HepG2 (cell line): Measurements from ENCODE around the gene ADAMTS17. TPM values are rescaled to one million over a fixed set of nuclear protein-coding genes. Genes with fewer than 3 reads are reported as not detected.

Source experiments
- AGO1 ChIP-seq: fragments of 200-400 bp; formaldehyde crosslinking; IDR thresholded peaks from 2 replicates; pipeline ENCODE4 v1.6.1; 2017; ENCODE audit warnings: mild to moderate bottlenecking, low read depth, low read length, moderate library complexity; ENCODE audit not compliant: poor library complexity, severe bottlenecking
- CEBPZ ChIP-seq: IDR thresholded peaks from 2 replicates; pipeline ENCODE4 v1.6.1; 2012; ENCODE audit warnings: low read length, improper control_type of control experiment
- ETV5 ChIP-seq: IDR thresholded peaks from 2 replicates; pipeline ENCODE4 v1.6.1; 2018; ENCODE audit warnings: missing biosample characterization, missing genetic modification reagents, inconsistent platforms, borderline replicate concordance
- KDM3A ChIP-seq: IDR thresholded peaks from 2 replicates; pipeline ENCODE4 v1.6.1; 2018; ENCODE audit warnings: low read depth, missing compliant biosample characterization
- KDM6A ChIP-seq: IDR thresholded peaks from 2 replicates; pipeline ENCODE4 v1.6.1; 2016; ENCODE audit warnings: low read depth
- RXRB ChIP-seq: IDR thresholded peaks from 2 replicates; pipeline ENCODE4 v1.6.1; 2016; ENCODE audit warnings: borderline replicate concordance, missing genetic modification reagents, missing compliant biosample characterization
- ZNF34 ChIP-seq: sonication (generic); formaldehyde crosslinking; IDR thresholded peaks from 2 replicates; pipeline ENCODE4 v1.4.0; 2020; ENCODE audit warnings: mild to moderate bottlenecking, missing genetic modification reagents, borderline replicate concordance
- ZNF354B ChIP-seq: sonication (generic); formaldehyde crosslinking; IDR thresholded peaks from 2 replicates; pipeline ENCODE4 v1.8.0; 2022; ENCODE audit warnings: mild to moderate bottlenecking, missing genetic modification reagents
- ZNF605 ChIP-seq: sonication (generic); formaldehyde crosslinking; IDR thresholded peaks from 2 replicates; pipeline ENCODE4 v1.8.0; 2022; ENCODE audit warnings: mild to moderate bottlenecking, missing genetic modification reagents
- ZNF609 ChIP-seq: sonication (generic); formaldehyde crosslinking; IDR thresholded peaks from 2 replicates; pipeline ENCODE4 v1.4.0; 2020; ENCODE audit warnings: mild to moderate bottlenecking, missing genetic modification reagents, borderline replicate concordance
- ZNF629 ChIP-seq: sonication (generic); formaldehyde crosslinking; conservative IDR thresholded peaks from 2 replicates; pipeline ENCODE4 v1.5.0; 2020; ENCODE audit warnings: missing genetic modification reagents
- ZNF646 ChIP-seq: sonication (generic); formaldehyde crosslinking; IDR thresholded peaks from 2 replicates; pipeline ENCODE4 v1.9.0; 2021; ENCODE audit warnings: mild to moderate bottlenecking, missing genetic modification reagents
- ZNF850 ChIP-seq: sonication (generic); formaldehyde crosslinking; conservative IDR thresholded peaks from 2 replicates; pipeline ENCODE4 v1.9.0; 2021; ENCODE audit warnings: mild to moderate bottlenecking, missing genetic modification reagents
- polyA plus RNA-seq, 8 experiments: library from polyadenylated mRNA; depleted of rRNA in 3 of 8; stranded (reverse) in 7 of 8; unstranded in 1 of 8; fragments of >200 nt; fragmentation: Illumina TruSeq in 4 of 8; extraction: Trizol in 4 of 8; gene quantifications; 2 replicates each; pipeline versions ENCODE4 v1.2.1 to v1.2.3, GENCODE V29; 2011 to 2016; ENCODE audit warnings: low read depth in 4 of 8, missing spikeins in 1 of 8, mixed read lengths in 1 of 8; ENCODE audit not compliant: insufficient read depth in 1 of 8
- total RNA-seq, 5 experiments: library from RNA; depleted of rRNA; stranded (reverse); fragments of >200 nt; fragmentation: Illumina TruSeq; extraction: Trizol; gene quantifications; 2 replicates each; pipeline ENCODE4 v1.2.3, GENCODE V29; 2016; ENCODE audit warnings: low read depth in 1 of 5

The ADAMTS17 gene
- total and polyA plus RNA-seq, 2 of the 13 experiments (the other 11 are each of a cell fraction or from before 2014, with no cell fraction given): 0.02 to 0.04 TPM

- TF ChIP-seq CEBPZ (no peak), AGO1 (no peak), ZNF609 (CRISPR knock-in tag) (no peak), ZNF646 (CRISPR knock-in tag) (no peak), ZNF354B (CRISPR knock-in tag) (no peak), RXRB (peak; percentile 37; the same call in 1 of the 2 replicates), KDM6A (CRISPR knock-in tag) (peak; percentile 47; the same call in 1 of the 2 replicates), ZNF850 (CRISPR knock-in tag) (no peak), ZNF34 (no peak), ZNF605 (CRISPR knock-in tag) (0 out of 2 replicates have a peak, but pooled peaks have one; percentile 22), ZNF629 (no peak), KDM3A (no peak), ETV5 (CRISPR knock-in tag) (no peak)
Observed at GRCh38 chr15:100211855-100212850, 129.6 kb downstream of the ADAMTS17 start (continued).
